Mesothelial cell of epicardium (in vitro differentiated cells): Measurements from ENCODE around the gene CARS2. TPM values are rescaled to one million over a fixed set of nuclear protein-coding genes. Genes with fewer than 3 reads are reported as not detected.

Source experiments
- DNase-seq, 2 experiments: peaks; one replicate each; pipeline ENCODE4 v3.0.0; 2021; ENCODE audit warnings: low spot score in 2 of 2; ENCODE audit not compliant: unreplicated experiment in 2 of 2
- H3K27ac Mint-ChIP-seq: 2 replicates; pipeline ENCODE4 v1.8.0; 2021; ENCODE audit warnings: mixed read lengths
- H3K27me3 Mint-ChIP-seq: 2 replicates; pipeline ENCODE4 v1.8.0; 2021; ENCODE audit warnings: low read depth, mixed read lengths
- H3K36me3 Mint-ChIP-seq: 2 replicates; pipeline ENCODE4 v1.8.0; 2021; ENCODE audit warnings: mixed read lengths
- H3K4me1 Mint-ChIP-seq: 2 replicates; pipeline ENCODE4 v1.8.0; 2021; ENCODE audit warnings: mixed read lengths
- H3K4me3 Mint-ChIP-seq: 2 replicates; pipeline ENCODE4 v1.8.0; 2021; ENCODE audit warnings: mild to moderate bottlenecking, moderate library complexity, mixed read lengths
- H3K9me3 Mint-ChIP-seq: 2 replicates; pipeline ENCODE4 v1.8.0; 2021; ENCODE audit warnings: mixed read lengths
- CTCF ChIP-seq: fragments of 200-600 bp; sonication (generic); IDR thresholded peaks from one replicate; pipeline ENCODE4 v1.5.0; 2021; ENCODE audit warnings: antibody characterized with exemption; ENCODE audit not compliant: unreplicated experiment
- total RNA-seq: library from RNA; stranded (reverse); gene quantifications from 3 replicates; pipeline ENCODE4 v1.2.1, GENCODE V29; 2021

CARS2 gene
- total RNA-seq, 1 donor from 2014 or later: 89.1 TPM

- peak overlapping the region; percentile 90 for H3K27ac Mint-ChIP-seq
- peaks cover 14% of the 10 kb centered on the region for H3K36me3 Mint-ChIP-seq
- H3K9me3 Mint-ChIP-seq: peaks cover 3% of the 10 kb centered on the region
- no peak for TF ChIP-seq CTCF
- H3K4me1 Mint-ChIP-seq: peaks cover 32% of the 10 kb centered on the region
- no peaks in the 10 kb centered on the region for H3K27me3 Mint-ChIP-seq
- peak in 1 of 2 experiments; percentile 57 for DNase-seq
- peak overlapping the region; percentile 17 for H3K4me3 Mint-ChIP-seq
These were observed 77.5 kb downstream of the CARS2 start for GRCh38 chr13:110628477-110628793.

GRCh38 chr13:110627761-110628476, 78.0 kb downstream of the CARS2 start:
- Mint-ChIP-seq H3K36me3 (peaks cover 14% of the 10 kb centered on the region), H3K4me1 (peaks cover 32% of the 10 kb centered on the region), H3K4me3 (peak overlapping the region; percentile 17), H3K27me3 (no peaks in the 10 kb centered on the region), H3K9me3 (peaks cover 3% of the 10 kb centered on the region), H3K27ac (peak overlapping the region; percentile 90)
- DNase-seq: no peak
- TF ChIP-seq CTCF: no peak

- peak overlapping the region; percentile 40 for H3K27ac Mint-ChIP-seq
- H3K36me3 Mint-ChIP-seq: peaks cover 12% of the 10 kb centered on the region
- no peak for DNase-seq
- peaks cover 3% of the 10 kb centered on the region for H3K9me3 Mint-ChIP-seq
- TF ChIP-seq CTCF: no peak
- no peaks in the 10 kb centered on the region for H3K27me3 Mint-ChIP-seq
- no peak overlapping the region for H3K4me3 Mint-ChIP-seq
- peaks cover 32% of the 10 kb centered on the region for H3K4me1 Mint-ChIP-seq
These were observed 78.6 kb downstream of the CARS2 start for GRCh38 chr13:110627351-110627750.

- peaks cover 6% of the 10 kb centered on the region for H3K36me3 Mint-ChIP-seq
- no peak overlapping the region for H3K4me3 Mint-ChIP-seq
- DNase-seq: no peak
- H3K27ac Mint-ChIP-seq: peak overlapping the region; percentile 75
- no peaks in the 10 kb centered on the region for H3K9me3 Mint-ChIP-seq
- TF ChIP-seq CTCF: no peak
- H3K4me1 Mint-ChIP-seq: peaks cover 32% of the 10 kb centered on the region
- no peaks in the 10 kb centered on the region for H3K27me3 Mint-ChIP-seq
These were observed 79.4 kb downstream of the CARS2 start for GRCh38 chr13:110626521-110626920.

GRCh38 chr13:110625771-110626321, 80.1 kb downstream of the CARS2 start:
- no peaks in the 10 kb centered on the region for H3K27me3 Mint-ChIP-seq
- peaks cover 32% of the 10 kb centered on the region for H3K4me1 Mint-ChIP-seq
- H3K27ac Mint-ChIP-seq: peak overlapping the region; percentile 75
- no peak for DNase-seq
- H3K36me3 Mint-ChIP-seq: peaks cover 6% of the 10 kb centered on the region
- no peaks in the 10 kb centered on the region for H3K9me3 Mint-ChIP-seq
- TF ChIP-seq CTCF: no peak
- H3K4me3 Mint-ChIP-seq: no peak overlapping the region
